Fibroblast of the aortic adventitia (primary cell): ENCODE results near the gene HES1. TPM values are rescaled to one million over a fixed set of nuclear protein-coding genes. Genes with fewer than 3 reads are reported as not detected.

ENCODE experiments used
- DNase-seq: peaks from one replicate; pipeline ENCODE4 v3.0.0-alpha.2; 2010; ENCODE audit warnings: low read depth
- H3K4me3 ChIP-seq: 2 replicates; pipeline ENCODE4 v1.5.1; 2011; ENCODE audit warnings: low read depth, mild to moderate bottlenecking, control low read depth, low read length, moderate library complexity
- CTCF ChIP-seq: IDR thresholded peaks from 2 replicates; pipeline ENCODE4 v1.5.1; 2011; ENCODE audit warnings: mild to moderate bottlenecking, low read length, control low read depth, inconsistent platforms; ENCODE audit not compliant: insufficient read depth
- total RNA-seq: library from RNA; depleted of rRNA; stranded (reverse); fragments of >200 nt; gene quantifications from 2 replicates; pipeline ENCODE4 v1.2.3, GENCODE V29; 2012; ENCODE audit warnings: low replicate concordance

HES1 gene
- total RNA-seq, 1 donor, result 0.81 TPM

- TF ChIP-seq CTCF, result no peak
- no peak overlapping the region for H3K4me3 ChIP-seq
- no peak for DNase-seq
Measured at GRCh38 chr3:194168994-194169393, 33.0 kb downstream of the HES1 start.

GRCh38 chr3:194169595-194169994 is 33.6 kb downstream of the HES1 start:
- TF ChIP-seq CTCF, result no peak
- DNase-seq, result no peak
- H3K4me3 ChIP-seq, result no peak overlapping the region

GRCh38 chr3:194170793-194171192 is 34.8 kb downstream of the HES1 start:
- no peak for DNase-seq
- no peak for TF ChIP-seq CTCF

GRCh38 chr3:194174406-194174805 is 38.5 kb downstream of the HES1 start:
- TF ChIP-seq CTCF, result no peak
- no peak overlapping the region for H3K4me3 ChIP-seq
- DNase-seq, result no peak

More at GRCh38 chr3:194170793-194171192, 34.8 kb downstream of the HES1 start:
- no peak overlapping the region for H3K4me3 ChIP-seq

GRCh38 chr3:194174980-194175379 is 39.0 kb downstream of the HES1 start:
- TF ChIP-seq CTCF, result no peak
- no peak overlapping the region for H3K4me3 ChIP-seq
- DNase-seq, result no peak

GRCh38 chr3:194176274-194176991 is 40.5 kb downstream of the HES1 start:
- no peak for TF ChIP-seq CTCF
- no peak for DNase-seq
- no peak overlapping the region for H3K4me3 ChIP-seq

GRCh38 chr3:194177141-194177540 is 41.2 kb downstream of the HES1 start:
- no peak overlapping the region for H3K4me3 ChIP-seq
- DNase-seq, result no peak
- TF ChIP-seq CTCF, result no peak
